Upper lobe of left lung (tissue), 4 donors: ENCODE data around the gene PHLDA1.

Experiments used
- EP300 ChIP-seq, 4 donors: sonication (generic); formaldehyde crosslinking; IDR thresholded peaks; one replicate each; pipeline ENCODE4 v1.5.1; 2017; ENCODE audit warnings: antibody characterized with exemption in 4 of 4, control low read depth in 2 of 4
- POLR2A ChIP-seq, 4 donors: fragments of 450-650 bp; IDR thresholded peaks; one replicate each; pipeline ENCODE4 v1.5.1; 2016 to 2017; ENCODE audit warnings: antibody characterized with exemption in 4 of 4, mild to moderate bottlenecking in 2 of 4
- POLR2AphosphoS5 ChIP-seq, 2 donors: sonication (generic); formaldehyde crosslinking; IDR thresholded peaks; one replicate each; pipeline ENCODE4 v1.5.1; 2017; ENCODE audit warnings: antibody characterized with exemption in 2 of 2
- TF ChIP-seq, protein P1 (sequence below), 6 experiments: fragments of 450-650 bp in 4 of 6; fragments of 200-600 bp in 2 of 6; sonication (generic) in 2 of 6; IDR thresholded peaks; one replicate each; pipeline ENCODE4 v1.5.1; 2016 to 2019; ENCODE audit warnings: antibody characterized with exemption in 6 of 6

DNA sequence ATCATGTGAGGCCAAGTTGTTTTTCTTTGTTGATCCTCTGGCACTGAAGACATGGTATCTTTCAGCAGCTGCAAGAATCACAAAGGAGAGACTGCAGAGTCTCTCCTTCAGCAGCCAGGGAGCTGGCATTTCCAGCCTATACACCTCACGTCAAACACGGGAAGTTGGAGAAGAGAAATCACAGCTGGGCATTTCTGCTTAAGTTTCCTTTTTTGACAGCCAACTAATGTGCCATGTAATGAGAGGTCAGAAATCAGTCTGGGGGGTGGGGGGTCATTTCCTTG is 28.3 kb downstream of the PHLDA1 start:
- TF ChIP-seq, protein P1, sequence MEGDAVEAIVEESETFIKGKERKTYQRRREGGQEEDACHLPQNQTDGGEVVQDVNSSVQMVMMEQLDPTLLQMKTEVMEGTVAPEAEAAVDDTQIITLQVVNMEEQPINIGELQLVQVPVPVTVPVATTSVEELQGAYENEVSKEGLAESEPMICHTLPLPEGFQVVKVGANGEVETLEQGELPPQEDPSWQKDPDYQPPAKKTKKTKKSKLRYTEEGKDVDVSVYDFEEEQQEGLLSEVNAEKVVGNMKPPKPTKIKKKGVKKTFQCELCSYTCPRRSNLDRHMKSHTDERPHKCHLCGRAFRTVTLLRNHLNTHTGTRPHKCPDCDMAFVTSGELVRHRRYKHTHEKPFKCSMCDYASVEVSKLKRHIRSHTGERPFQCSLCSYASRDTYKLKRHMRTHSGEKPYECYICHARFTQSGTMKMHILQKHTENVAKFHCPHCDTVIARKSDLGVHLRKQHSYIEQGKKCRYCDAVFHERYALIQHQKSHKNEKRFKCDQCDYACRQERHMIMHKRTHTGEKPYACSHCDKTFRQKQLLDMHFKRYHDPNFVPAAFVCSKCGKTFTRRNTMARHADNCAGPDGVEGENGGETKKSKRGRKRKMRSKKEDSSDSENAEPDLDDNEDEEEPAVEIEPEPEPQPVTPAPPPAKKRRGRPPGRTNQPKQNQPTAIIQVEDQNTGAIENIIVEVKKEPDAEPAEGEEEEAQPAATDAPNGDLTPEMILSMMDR (IDR thresholded peaks at IDR 0.05): no peak
- no peak for TF ChIP-seq POLR2AphosphoS5 (IDR thresholded peaks at IDR 0.05)
- TF ChIP-seq POLR2A (IDR thresholded peaks at IDR 0.05): no peak
- TF ChIP-seq EP300 (IDR thresholded peaks at IDR 0.05): no peak
